ENCODE measurements around the gene TMEM17.
A peak's percentile ranks its signal among the peaks of the same experiment; 100 is the strongest.

TMEM17 gene

GRCh38 chr2:62465039-62465740, 40.8 kb downstream of the TMEM17 start:
- no peaks in the 10 kb centered on the region for H3K36me3 Mint-ChIP-seq (ENCODE audit: low read depth)
- no peak overlapping the region for H3K4me3 Mint-ChIP-seq
- peaks cover 52% of the 10 kb centered on the region for H3K4me1 Mint-ChIP-seq
- H3K27ac Mint-ChIP-seq: peak overlapping the region; percentile 83 to 91 (median 90)
- H3K9me3 Mint-ChIP-seq: no peaks in the 10 kb centered on the region
- TF ChIP-seq, protein P1, sequence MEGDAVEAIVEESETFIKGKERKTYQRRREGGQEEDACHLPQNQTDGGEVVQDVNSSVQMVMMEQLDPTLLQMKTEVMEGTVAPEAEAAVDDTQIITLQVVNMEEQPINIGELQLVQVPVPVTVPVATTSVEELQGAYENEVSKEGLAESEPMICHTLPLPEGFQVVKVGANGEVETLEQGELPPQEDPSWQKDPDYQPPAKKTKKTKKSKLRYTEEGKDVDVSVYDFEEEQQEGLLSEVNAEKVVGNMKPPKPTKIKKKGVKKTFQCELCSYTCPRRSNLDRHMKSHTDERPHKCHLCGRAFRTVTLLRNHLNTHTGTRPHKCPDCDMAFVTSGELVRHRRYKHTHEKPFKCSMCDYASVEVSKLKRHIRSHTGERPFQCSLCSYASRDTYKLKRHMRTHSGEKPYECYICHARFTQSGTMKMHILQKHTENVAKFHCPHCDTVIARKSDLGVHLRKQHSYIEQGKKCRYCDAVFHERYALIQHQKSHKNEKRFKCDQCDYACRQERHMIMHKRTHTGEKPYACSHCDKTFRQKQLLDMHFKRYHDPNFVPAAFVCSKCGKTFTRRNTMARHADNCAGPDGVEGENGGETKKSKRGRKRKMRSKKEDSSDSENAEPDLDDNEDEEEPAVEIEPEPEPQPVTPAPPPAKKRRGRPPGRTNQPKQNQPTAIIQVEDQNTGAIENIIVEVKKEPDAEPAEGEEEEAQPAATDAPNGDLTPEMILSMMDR (IDR thresholded peaks at IDR 0.05; ENCODE audit: unreplicated experiment in 3 of 3): no peak
- peaks cover 7% of the 10 kb centered on the region for H3K27me3 Mint-ChIP-seq (ENCODE audit: low read depth)

DNA sequence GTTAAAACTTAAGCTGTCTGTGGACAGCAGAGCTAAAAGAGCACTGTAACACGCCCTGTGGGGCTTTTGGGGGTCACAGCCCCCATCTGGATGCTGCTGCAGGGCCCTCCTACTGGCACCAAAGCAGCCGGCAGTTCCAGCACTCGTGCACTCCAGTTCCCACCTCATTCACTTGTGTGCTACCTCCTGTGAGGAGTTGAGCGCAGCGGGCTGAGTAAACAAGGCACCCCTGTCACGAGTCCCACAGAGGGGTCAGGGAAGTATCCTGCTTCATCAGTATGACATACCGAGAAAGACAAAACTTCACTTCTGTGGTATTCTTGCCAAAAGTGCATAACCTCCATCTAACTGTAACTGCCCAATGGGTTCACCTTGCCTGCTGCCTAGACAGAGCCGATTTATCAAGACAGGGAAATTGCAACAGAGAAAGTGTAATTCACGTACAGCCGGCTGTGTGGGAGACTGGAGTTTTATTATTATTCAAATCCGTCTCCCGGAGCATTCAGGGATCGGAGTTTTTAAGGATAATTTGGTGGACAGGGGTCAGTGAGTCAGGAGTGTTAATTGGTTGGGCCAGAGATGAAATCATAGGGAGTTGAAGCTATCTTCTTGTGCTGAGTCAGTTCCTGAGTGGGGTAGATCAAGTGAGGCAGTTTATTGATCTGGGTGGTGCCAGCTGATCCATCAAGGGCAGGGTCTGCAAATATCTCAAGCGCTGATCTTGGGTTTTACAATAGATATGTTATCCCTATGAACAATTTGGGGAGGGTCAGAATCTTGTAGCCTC, 41.6 kb downstream of the TMEM17 start:
- H3K27ac Mint-ChIP-seq: peak overlapping the region; percentile 40 to 91 (median 90)
- peaks cover 7% of the 10 kb centered on the region for H3K27me3 Mint-ChIP-seq (ENCODE audit: low read depth)
- no peaks in the 10 kb centered on the region for H3K36me3 Mint-ChIP-seq (ENCODE audit: low read depth)
- no peaks in the 10 kb centered on the region for H3K9me3 Mint-ChIP-seq
- TF ChIP-seq, protein P1 (IDR thresholded peaks at IDR 0.05; ENCODE audit: unreplicated experiment in 3 of 3): no peak
- peaks cover 45% of the 10 kb centered on the region for H3K4me1 Mint-ChIP-seq
- H3K4me3 Mint-ChIP-seq: no peak overlapping the region

DNA sequence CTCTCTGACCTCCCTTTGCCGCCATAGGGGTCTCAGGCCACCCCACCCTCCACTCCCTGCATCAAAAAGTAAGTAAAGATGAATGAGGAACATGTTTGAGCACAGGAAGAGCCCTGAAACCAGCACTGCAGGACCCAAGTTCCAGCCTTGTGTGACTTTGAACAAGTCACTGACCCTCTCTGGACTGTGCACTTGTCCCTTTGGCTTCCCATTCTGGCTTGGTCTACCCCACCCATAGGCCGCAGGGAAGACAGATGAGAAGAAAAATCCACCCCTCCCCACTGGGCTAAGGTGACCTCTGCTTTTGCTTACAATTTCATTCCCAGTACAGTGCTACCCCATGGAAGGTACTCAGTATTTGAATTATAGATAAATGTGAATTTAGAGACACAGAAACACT, 43.8 kb downstream of the TMEM17 start:
- Mint-ChIP-seq H3K9me3 (no peaks in the 10 kb centered on the region), H3K4me1 (peaks cover 48% of the 10 kb centered on the region), H3K27me3 (ENCODE audit: low read depth) (peaks cover 7% of the 10 kb centered on the region), H3K36me3 (ENCODE audit: low read depth) (no peaks in the 10 kb centered on the region), H3K4me3 (no peak overlapping the region), H3K27ac (peak overlapping the region in 2 of 3 experiments; percentile 74 to 90)
- TF ChIP-seq, protein P1 (IDR thresholded peaks at IDR 0.05; ENCODE audit: unreplicated experiment in 3 of 3): no peak

GRCh38 chr2:62461707-62462106, 44.3 kb downstream of the TMEM17 start:
- TF ChIP-seq, protein P1 (IDR thresholded peaks at IDR 0.05; ENCODE audit: unreplicated experiment in 3 of 3): no peak

GRCh38 chr2:62461017-62461553, 44.9 kb downstream of the TMEM17 start:
- TF ChIP-seq, protein P1 (IDR thresholded peaks at IDR 0.05; ENCODE audit: unreplicated experiment in 3 of 3): no peak
- Mint-ChIP-seq H3K27ac (peak overlapping the region in 2 of 3 experiments; percentile 33 to 90), H3K4me3 (no peak overlapping the region), H3K4me1 (peaks cover 45% of the 10 kb centered on the region), H3K36me3 (ENCODE audit: low read depth) (no peaks in the 10 kb centered on the region), H3K27me3 (ENCODE audit: low read depth) (peaks cover 10% of the 10 kb centered on the region), H3K9me3 (no peaks in the 10 kb centered on the region)

More at GRCh38 chr2:62461707-62462106, 44.3 kb downstream of the TMEM17 start:
- Mint-ChIP-seq H3K27me3 (ENCODE audit: low read depth) (peaks cover 7% of the 10 kb centered on the region), H3K4me3 (no peak overlapping the region), H3K9me3 (no peaks in the 10 kb centered on the region), H3K36me3 (ENCODE audit: low read depth) (no peaks in the 10 kb centered on the region), H3K4me1 (peaks cover 45% of the 10 kb centered on the region), H3K27ac (peak overlapping the region in 2 of 3 experiments; percentile 74 to 90)

Data from nephron (organoid).